Measurements from ENCODE around the gene CBFA2T3.

The CBFA2T3 gene

GRCh38 chr16:88977018-88977811 lies at the start of gene CBFA2T3:
Gene CBFA2T3 (minus strand): TSS chr16:88977207. CDS start chr16:88976807, 400 bp downstream.
- peak within 1 kb of the TSS; percentile 98 for H3K4me2 ChIP-seq
- no peaks in the 10 kb centered on the region for H3K27me3 ChIP-seq
- peak within 1 kb of the TSS; percentile 94 for H3K9ac ChIP-seq
- no peak for TF ChIP-seq Cebpa-rat (IDR thresholded peaks at IDR 0.05)
- peaks cover 32% of the 10 kb centered on the region for H4K20me1 ChIP-seq
- no peaks in the 10 kb centered on the region for H3K9me3 ChIP-seq
- peaks cover 81% of the 10 kb centered on the region for H3K4me1 ChIP-seq
- H3K27ac ChIP-seq, result peak within 1 kb of the TSS; percentile 98
- peak within 1 kb of the TSS; percentile 78 for H3K4me3 ChIP-seq
- 0 out of 2 replicates have a peak, but pooled peaks cover 13% of the 10 kb centered on the region for H3K36me3 ChIP-seq

- no peaks in the 10 kb centered on the region for H3K27me3 ChIP-seq
- H3K9me3 ChIP-seq, result peaks cover 20% of the 10 kb centered on the region
- H3K4me2 ChIP-seq, result no peak overlapping the region
- no peaks in the 10 kb centered on the region for H4K20me1 ChIP-seq
- H3K9ac ChIP-seq, result no peak overlapping the region
- H3K36me3 ChIP-seq, result no peaks in the 10 kb centered on the region
- H3K27ac ChIP-seq, result no peak overlapping the region
- no peak overlapping the region for H3K4me3 ChIP-seq
- peaks cover 5% of the 10 kb centered on the region for H3K4me1 ChIP-seq
- TF ChIP-seq Cebpa-rat (IDR thresholded peaks at IDR 0.05), result no peak
These were observed 49.2 kb upstream of the CBFA2T3 start for GRCh38 chr16:89026121-89026612.

GRCh38 chr16:89025636-89026035 lies 48.6 kb upstream of the CBFA2T3 start:
- no peaks in the 10 kb centered on the region for H4K20me1 ChIP-seq
- no peak for TF ChIP-seq Cebpa-rat (IDR thresholded peaks at IDR 0.05)
- no peaks in the 10 kb centered on the region for H3K27me3 ChIP-seq
- H3K4me2 ChIP-seq, result no peak overlapping the region
- no peaks in the 10 kb centered on the region for H3K4me1 ChIP-seq
- no peak overlapping the region for H3K9ac ChIP-seq
- H3K9me3 ChIP-seq, result peaks cover 20% of the 10 kb centered on the region
- H3K27ac ChIP-seq, result no peak overlapping the region
- no peak overlapping the region for H3K4me3 ChIP-seq
- H3K36me3 ChIP-seq, result no peaks in the 10 kb centered on the region

DNA sequence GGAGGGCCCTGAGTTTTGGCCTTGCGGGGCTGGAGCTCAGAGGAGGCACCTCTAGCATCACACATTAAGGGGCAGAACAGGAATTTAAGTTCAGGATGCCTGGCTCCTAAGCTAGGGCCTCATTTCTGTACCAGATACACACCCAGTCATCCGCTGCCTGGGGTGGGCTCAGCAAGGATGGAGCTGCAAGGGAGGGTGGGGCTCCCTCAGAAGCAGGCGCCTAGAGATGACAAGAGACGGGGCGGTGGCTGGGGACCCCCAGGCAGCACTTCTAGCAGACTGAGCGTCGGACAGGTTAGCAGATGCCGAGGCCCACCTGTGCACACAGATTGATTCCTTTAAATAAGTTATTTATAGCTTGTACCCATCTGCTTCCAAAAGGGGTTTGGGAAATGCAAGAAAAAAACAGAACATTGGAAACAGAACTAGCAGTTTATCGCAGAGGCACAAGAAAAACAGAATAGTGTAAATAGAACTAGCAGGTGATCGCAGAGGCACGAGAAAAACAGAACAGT lies 47.6 kb upstream of the CBFA2T3 start:
- Histone ChIP-seq H3K4me2 (no peak overlapping the region), H4K20me1 (no peaks in the 10 kb centered on the region), H3K36me3 (no peaks in the 10 kb centered on the region), H3K27me3 (no peaks in the 10 kb centered on the region), H3K9ac (no peak overlapping the region), H3K27ac (no peak overlapping the region), H3K4me3 (no peak overlapping the region), H3K9me3 (peaks cover 20% of the 10 kb centered on the region), H3K4me1 (no peaks in the 10 kb centered on the region)
- no peak for TF ChIP-seq Cebpa-rat (IDR thresholded peaks at IDR 0.05)

GRCh38 chr16:89023621-89024511 lies 46.9 kb upstream of the CBFA2T3 start:
- H4K20me1 ChIP-seq, result no peaks in the 10 kb centered on the region

GRCh38 chr16:89023151-89023551 lies 46.1 kb upstream of the CBFA2T3 start:
- no peak for TF ChIP-seq Cebpa-rat (IDR thresholded peaks at IDR 0.05)

More at GRCh38 chr16:89023621-89024511, 46.9 kb upstream of the CBFA2T3 start:
- Histone ChIP-seq H3K9me3 (peaks cover 20% of the 10 kb centered on the region), H3K9ac (no peak overlapping the region), H3K4me3 (no peak overlapping the region), H3K27ac (no peak overlapping the region), H3K27me3 (no peaks in the 10 kb centered on the region), H3K4me1 (no peaks in the 10 kb centered on the region), H3K36me3 (no peaks in the 10 kb centered on the region), H3K4me2 (no peak overlapping the region)
- TF ChIP-seq Cebpa-rat (IDR thresholded peaks at IDR 0.05), result no peak

DNA sequence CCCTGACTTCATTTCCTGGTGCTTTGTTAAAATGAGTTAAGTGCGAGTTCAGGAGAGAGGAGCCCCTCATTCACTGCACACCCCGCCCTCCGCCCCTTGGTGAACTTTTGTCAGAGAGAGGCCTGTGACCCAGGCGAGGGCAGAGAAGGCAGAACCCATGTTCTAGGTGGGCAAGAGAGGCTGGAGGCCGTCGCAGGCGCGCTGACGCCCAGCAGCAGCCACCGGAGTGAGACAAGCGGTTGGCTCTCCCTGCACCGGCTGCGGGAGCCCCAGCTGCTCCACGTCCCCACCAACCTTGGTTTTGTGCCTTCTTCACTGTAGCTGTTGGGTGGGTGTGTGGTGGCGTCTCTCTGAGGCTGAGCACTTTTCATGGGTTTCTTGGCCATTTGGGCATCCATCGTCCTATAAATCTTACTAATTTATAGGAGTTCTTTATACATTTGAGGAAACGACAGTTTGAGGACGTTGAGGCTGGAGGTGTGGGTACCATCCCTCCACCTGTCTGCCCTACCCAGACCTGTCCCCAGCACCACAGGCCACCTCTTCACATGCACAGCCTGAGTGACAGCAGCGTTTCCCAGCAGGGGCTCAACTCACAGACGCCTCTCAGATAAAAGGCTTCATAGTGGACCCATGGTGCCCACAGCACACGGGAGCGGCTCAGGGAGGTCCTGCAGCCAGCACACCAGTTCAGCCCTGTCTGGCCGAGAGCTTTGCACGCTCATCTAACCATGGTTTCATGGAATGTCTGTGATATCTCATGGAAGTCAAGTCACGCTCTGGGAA lies 45.2 kb upstream of the CBFA2T3 start:
- Histone ChIP-seq H3K4me2 (no peak overlapping the region), H3K4me3 (no peak overlapping the region), H3K4me1 (no peaks in the 10 kb centered on the region), H3K9me3 (peaks cover 20% of the 10 kb centered on the region), H3K9ac (no peak overlapping the region), H3K36me3 (no peaks in the 10 kb centered on the region), H3K27ac (no peak overlapping the region), H3K27me3 (no peaks in the 10 kb centered on the region), H4K20me1 (no peaks in the 10 kb centered on the region)
- TF ChIP-seq Cebpa-rat (IDR thresholded peaks at IDR 0.05), result no peak

More at GRCh38 chr16:89023151-89023551, 46.1 kb upstream of the CBFA2T3 start:
- Histone ChIP-seq H3K9ac (no peak overlapping the region), H3K27ac (no peak overlapping the region), H3K4me3 (no peak overlapping the region), H4K20me1 (no peaks in the 10 kb centered on the region), H3K36me3 (no peaks in the 10 kb centered on the region), H3K4me2 (no peak overlapping the region), H3K4me1 (no peaks in the 10 kb centered on the region), H3K27me3 (no peaks in the 10 kb centered on the region), H3K9me3 (peaks cover 20% of the 10 kb centered on the region)

GRCh38 chr16:89020925-89021595 lies 44.1 kb upstream of the CBFA2T3 start:
- no peak for TF ChIP-seq Cebpa-rat (IDR thresholded peaks at IDR 0.05)
- H3K9ac ChIP-seq, result no peak overlapping the region
- no peaks in the 10 kb centered on the region for H3K36me3 ChIP-seq
- no peaks in the 10 kb centered on the region for H3K27me3 ChIP-seq
- H4K20me1 ChIP-seq, result no peaks in the 10 kb centered on the region
- H3K9me3 ChIP-seq, result peaks cover 19% of the 10 kb centered on the region
- H3K4me2 ChIP-seq, result no peak overlapping the region
- H3K27ac ChIP-seq, result no peak overlapping the region
- no peaks in the 10 kb centered on the region for H3K4me1 ChIP-seq
- H3K4me3 ChIP-seq, result no peak overlapping the region
